Measurements from ENCODE around the gene VCL.
"Not testable (repeated sequence)": the region's sequence is repeated elsewhere in the genome, so short reads cannot be mapped to it uniquely, and the experiment has no call there.

VCL gene

GRCh38 chr10:74011017-74011416 lies 13.1 kb downstream of the VCL start:
- no peak for DNase-seq

DNA sequence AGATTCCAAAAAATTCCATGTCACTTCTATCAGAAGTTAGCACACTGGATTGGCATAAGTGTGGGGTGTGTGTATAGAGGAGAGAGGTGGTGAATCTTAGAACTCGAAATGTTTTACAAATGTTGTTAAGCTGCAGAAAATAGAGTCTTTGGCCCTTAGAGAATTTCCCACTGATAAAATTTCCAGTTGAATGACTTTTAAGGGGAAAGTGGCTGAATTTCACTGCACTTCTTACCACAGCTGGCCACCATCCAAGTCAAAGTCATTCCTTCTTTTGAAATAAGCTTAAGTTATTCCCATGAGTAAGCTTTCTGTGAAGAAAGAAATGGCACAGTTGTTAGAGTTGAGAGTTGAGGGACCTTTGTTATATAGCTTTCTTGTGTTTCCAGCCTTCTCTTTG lies 13.9 kb downstream of the VCL start:
- DNase-seq: no peak

- DNase-seq: no peak
Measured at GRCh38 chr10:74012480-74012879, 14.6 kb downstream of the VCL start.

GRCh38 chr10:74013004-74013403 lies 15.1 kb downstream of the VCL start:
- DNase-seq: no peak

DNA sequence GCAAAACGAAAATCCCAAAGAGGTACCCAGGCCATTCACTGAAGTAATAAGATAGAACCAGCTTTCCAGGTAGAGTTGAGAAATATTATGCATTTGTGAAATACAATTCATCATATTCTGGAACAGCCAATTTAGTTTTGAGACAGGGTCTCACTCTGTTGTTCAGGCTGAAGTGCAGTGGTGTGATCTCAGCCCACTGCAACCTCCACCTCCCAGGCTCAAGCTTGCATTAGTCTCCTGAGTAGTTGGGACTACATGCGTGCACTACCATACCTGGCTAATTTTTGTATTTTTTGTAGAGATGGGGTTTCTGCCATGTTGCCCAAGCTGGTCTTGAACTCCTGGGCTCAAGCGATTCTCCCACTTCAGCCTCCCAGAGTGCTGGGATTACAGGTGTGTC lies 16.7 kb downstream of the VCL start:
- DNase-seq: not testable (repeated sequence)

- DNase-seq: no peak
Measured at GRCh38 chr10:74018241-74018640, 20.3 kb downstream of the VCL start.

- DNase-seq: no peak
Measured at GRCh38 chr10:74021248-74022055, 23.5 kb downstream of the VCL start.

- no peak for DNase-seq
Measured at GRCh38 chr10:74022926-74023629, 25.2 kb downstream of the VCL start.

DNA sequence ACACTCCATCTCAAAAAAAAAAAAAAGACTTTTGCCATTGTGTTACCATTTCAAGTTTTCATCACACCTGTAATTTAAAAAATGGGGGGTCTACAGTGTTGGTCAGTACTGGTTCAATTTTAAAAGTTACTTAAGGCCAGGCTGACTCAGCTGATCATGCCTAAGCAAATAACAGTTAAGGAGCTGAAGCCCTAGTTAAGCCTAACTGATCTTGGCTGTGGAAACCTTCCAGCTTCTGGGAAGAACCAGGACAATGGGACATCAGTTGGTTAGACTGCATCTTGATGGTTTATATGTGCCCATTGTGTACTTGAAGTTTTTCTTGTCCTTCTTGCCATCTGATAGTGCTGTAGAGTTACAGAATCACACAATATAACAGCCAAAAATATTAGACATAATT lies 26.7 kb downstream of the VCL start:
- no peak for DNase-seq

DNA sequence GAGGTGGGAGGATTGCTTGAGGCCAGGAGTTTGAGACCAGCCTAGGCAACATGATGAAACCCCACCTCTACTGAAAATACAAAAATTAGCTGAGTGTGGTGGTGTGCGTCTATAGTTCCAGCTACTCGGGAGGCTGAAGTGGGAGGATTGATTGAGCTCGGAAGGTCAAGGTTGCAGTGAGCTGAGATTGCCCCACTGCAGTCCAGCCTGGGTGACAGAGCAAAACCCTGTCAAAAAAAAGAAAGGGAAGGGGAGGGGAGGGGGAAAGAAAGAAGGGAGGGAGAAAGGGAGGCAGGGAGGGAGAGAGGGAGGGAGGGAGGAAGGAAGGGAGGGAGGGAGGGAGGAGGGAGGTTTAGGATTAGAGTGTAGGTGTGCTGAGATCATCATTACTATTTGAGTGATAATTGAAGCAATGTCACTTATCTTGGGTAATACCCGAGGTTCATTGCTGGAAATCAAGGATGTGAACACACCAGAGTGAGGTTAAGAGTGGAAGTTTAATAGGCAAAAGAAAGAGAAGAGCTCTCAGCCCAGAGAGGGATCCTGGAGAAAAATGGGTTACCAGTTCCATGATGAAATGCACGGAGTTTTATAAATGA lies 27.6 kb downstream of the VCL start:
- no peak for DNase-seq

GRCh38 chr10:74026428-74027015 lies 28.6 kb downstream of the VCL start:
- DNase-seq: no peak

DNA sequence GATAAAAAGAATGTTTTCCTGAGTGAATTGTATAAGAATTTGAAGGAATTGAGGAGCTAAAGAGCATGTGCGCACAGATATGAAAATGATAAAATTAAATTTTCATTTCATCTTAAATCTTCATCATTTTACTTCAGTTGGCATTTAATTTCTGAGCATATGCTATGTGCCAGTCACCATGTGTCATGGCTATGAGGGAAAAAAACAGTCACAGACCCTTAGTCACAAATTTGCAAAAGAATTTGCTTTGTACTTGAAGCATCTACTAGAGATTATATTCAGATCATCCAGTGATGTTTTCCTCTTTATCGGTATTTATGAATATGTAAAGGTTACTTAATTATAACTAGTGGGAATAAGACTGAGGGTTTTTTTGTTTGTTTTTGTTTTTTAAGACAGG lies 29.8 kb downstream of the VCL start:
- no peak for DNase-seq

GRCh38 chr10:74029943-74030342 lies 32.0 kb downstream of the VCL start:
- DNase-seq: no peak

- DNase-seq: not testable (repeated sequence)
Measured at GRCh38 chr10:74032208-74032607, 34.3 kb downstream of the VCL start.

DNA sequence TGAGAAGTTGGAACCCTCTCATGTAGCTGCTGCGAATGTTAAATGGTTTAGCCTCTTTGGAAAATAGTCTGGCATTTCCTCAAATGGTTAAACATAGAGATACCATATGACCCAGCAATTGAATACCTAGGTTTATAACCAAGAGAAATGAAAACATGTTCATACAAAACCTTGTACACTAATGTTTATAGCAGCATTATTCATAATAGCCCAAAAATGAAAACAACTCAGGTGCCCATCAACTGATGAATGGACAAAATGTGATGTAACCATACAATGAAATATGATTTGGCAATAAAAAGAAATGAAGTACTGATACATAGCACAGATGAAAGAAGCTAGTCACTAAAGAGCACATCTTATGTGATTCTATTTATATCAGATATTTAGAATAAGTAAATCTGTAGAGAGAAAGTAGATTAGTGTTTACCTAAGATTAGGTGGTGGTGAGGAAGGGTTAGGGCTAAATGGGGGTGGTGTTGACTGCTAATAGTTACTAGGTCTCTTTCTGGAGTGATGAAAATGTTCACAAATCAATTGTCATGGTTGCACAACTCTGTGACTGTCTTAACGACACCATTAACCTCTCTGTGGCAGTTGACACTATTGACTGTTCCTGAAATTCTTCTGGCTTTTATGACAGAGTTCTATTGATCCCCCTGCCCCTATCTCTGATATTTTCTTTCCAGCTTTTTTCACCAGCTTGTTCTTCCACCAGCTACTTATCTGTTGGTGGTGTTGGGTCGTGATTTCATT lies 35.2 kb downstream of the VCL start:
- no peak for DNase-seq

DNA sequence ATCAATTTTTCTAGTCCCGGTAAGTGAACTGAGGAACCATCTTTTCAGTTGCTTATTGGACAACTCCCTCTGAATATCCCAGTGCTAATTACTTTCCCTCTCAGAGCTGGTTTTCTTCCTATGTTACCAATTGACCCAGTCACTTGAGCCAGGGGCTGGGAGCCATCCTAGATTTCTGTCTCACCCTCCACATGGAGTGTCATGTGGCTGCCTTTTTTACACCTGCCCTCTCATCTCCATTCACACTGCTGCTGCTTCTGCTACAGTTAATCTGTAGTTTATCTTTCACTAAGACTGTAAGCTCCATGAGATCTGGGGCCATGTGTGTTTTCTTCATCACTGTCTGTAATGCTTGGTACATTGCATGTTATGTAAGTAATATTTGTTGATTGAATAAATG lies 35.8 kb downstream of the VCL start:
- DNase-seq: no peak

DNA sequence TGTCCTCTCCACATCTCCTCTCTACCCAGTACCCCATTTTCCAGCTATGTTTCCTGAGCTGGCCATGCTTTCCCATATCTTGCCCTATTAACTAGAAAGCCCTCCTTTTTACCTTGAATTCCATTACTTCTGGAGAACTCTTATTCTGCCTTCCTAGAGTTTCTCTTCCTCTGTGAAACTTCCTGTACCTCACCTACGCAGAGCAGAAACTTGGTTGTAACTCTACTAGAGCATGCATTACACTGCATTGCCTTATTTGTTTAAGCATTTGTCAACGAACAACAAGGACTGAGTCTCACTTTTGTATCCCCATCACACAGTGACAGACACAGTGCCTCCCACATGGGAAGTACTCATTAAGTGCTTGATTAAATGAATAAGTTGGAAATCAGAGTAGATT lies 36.4 kb downstream of the VCL start:
- DNase-seq: no peak

DNA sequence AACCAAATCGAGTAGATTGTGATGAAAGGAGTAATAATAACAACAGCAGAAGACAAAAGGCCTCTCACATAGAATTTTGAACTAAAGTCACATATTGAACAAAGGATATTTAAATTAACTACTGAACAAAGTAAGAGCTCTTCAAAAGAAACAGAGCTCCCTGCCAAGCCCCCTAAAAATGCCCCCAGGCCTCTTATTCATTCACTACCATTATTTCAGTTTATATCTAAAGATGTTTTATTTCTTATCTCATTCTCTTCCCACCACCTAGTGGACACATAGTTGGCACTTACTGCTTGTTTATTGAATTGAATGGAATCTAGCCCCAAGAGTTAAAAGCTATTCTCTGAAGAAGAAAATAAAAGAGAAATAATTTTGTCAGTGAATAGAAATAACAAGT lies 37.4 kb downstream of the VCL start:
- no peak for DNase-seq

GRCh38 chr10:74036474-74036873 lies 38.6 kb downstream of the VCL start:
- no peak for DNase-seq

DNA sequence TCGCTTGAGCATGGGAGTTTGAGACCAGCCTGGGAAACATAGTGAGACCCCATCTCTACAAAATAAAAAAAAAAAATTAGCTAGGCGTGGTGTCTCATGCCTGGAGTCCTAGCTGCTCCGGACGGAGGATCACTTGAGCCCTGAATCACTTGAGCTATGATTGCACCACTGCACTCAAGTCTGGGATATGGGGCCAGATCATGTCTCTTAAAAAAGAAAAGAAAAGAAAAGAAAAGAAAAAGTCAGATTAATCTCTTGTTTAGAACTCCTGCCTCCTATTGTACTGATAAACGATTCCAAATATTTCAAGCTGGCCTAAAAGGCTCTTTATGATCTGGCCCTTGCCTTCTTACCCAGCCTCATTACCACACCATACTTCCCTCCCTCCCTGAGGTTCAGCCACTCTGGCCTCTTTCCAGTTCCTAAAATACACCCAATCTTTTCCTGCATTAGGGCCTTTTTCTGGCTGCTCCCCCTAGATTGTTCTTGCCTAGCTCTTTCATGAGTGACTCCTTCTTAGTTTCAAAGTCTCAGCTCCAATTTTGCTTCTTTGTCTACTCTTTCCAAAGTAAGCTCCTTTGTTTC lies 41.7 kb downstream of the VCL start:
- no peak for DNase-seq

- no peak for DNase-seq
Measured at GRCh38 chr10:74040200-74041126, 42.5 kb downstream of the VCL start.

Measured in central memory CD4-positive, alpha-beta T cell (primary cell).